Testis (tissue), 2 donors: ENCODE data around the gene RASAL2.

ENCODE experiments used
- POLR2A ChIP-seq: fragments of 450-650 bp; IDR thresholded peaks from one replicate; pipeline ENCODE4 v1.6.1; 2017; ENCODE audit warnings: antibody characterized with exemption, mild to moderate bottlenecking, moderate library complexity
- TF ChIP-seq, protein P1 (sequence below), 3 experiments: fragments of 450-650 bp in 2 of 3; fragments of 200-600 bp in 1 of 3; sonication (generic) in 1 of 3; IDR thresholded peaks; one replicate each; pipeline ENCODE4 v1.5.1; 2016 to 2019; ENCODE audit warnings: antibody characterized with exemption in 3 of 3, mild to moderate bottlenecking in 2 of 3, moderate library complexity in 1 of 3

DNA sequence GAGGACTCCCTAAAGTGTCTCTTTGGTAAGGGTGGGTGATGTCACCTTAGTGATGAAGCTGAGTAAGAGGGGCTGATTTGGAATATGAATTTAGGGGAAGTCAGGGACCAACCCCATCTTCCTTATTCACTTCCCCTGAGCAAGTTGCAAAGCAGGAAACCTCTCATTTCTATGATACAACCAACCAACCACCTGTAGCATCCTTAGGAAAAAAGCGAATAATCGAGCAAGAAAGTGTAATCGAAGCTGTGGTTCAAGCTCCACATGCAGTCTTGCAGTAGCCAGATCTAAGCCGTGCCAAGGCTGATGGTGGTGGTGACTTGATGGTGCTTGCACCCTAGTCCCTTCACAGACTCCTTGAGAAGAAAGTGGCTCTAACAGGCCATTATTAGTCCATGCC is 422.2 kb downstream of the RASAL2 start:
- TF ChIP-seq, protein P1, sequence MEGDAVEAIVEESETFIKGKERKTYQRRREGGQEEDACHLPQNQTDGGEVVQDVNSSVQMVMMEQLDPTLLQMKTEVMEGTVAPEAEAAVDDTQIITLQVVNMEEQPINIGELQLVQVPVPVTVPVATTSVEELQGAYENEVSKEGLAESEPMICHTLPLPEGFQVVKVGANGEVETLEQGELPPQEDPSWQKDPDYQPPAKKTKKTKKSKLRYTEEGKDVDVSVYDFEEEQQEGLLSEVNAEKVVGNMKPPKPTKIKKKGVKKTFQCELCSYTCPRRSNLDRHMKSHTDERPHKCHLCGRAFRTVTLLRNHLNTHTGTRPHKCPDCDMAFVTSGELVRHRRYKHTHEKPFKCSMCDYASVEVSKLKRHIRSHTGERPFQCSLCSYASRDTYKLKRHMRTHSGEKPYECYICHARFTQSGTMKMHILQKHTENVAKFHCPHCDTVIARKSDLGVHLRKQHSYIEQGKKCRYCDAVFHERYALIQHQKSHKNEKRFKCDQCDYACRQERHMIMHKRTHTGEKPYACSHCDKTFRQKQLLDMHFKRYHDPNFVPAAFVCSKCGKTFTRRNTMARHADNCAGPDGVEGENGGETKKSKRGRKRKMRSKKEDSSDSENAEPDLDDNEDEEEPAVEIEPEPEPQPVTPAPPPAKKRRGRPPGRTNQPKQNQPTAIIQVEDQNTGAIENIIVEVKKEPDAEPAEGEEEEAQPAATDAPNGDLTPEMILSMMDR (IDR thresholded peaks at IDR 0.05), result no peak
- no peak for TF ChIP-seq POLR2A
